Stimulated activated naive B cell treated with anti-CD40 and anti-IgM and Interleukin-4, amounts not matched to agents 10 μg/mL and 1 μg/mL and 100 μg/mL, for 72 hours (primary cell): ENCODE measurements around the gene SYTL2.
A peak's percentile ranks its signal among the peaks of the same experiment; 100 is the strongest.
"Not testable (repeated sequence)": the region's sequence is repeated elsewhere in the genome, so short reads cannot be mapped to it uniquely, and the experiment has no call there.

Experiments used
- ATAC-seq, 2 donors: fragments of 150-1000 bp; cut with Tn5 transposase; replicated peaks; 2 replicates each; pipeline ENCODE4 v1.10.0; 2021; ENCODE audit warnings: moderate library complexity in 1 of 2
- DNase-seq: peaks from one replicate; pipeline ENCODE4 v3.0.0; 2021
- H3K27ac Mint-ChIP-seq: one replicate; pipeline ENCODE4 v1.8.0; 2022; ENCODE audit warnings: mild to moderate bottlenecking, mixed read lengths
- H3K27me3 Mint-ChIP-seq, 2 donors: one replicate each; pipeline ENCODE4 v1.8.0; 2022; ENCODE audit warnings: mixed read lengths in 2 of 2
- H3K36me3 Mint-ChIP-seq, 2 donors: one replicate each; pipeline ENCODE4 v1.8.0; 2022; ENCODE audit warnings: mixed read lengths in 2 of 2, mild to moderate bottlenecking in 1 of 2
- H3K4me1 Mint-ChIP-seq, 2 donors: one replicate each; pipeline ENCODE4 v1.8.0; 2022; ENCODE audit warnings: mixed read lengths in 2 of 2, mild to moderate bottlenecking in 1 of 2
- H3K4me3 Mint-ChIP-seq, 2 donors: one replicate each; pipeline ENCODE4 v1.8.0; 2022; ENCODE audit warnings: mild to moderate bottlenecking in 2 of 2, mixed read lengths in 2 of 2, moderate library complexity in 1 of 2
- H3K9me3 Mint-ChIP-seq, 2 donors: one replicate each; pipeline ENCODE4 v1.8.0; 2022; ENCODE audit warnings: mixed read lengths in 2 of 2, mild to moderate bottlenecking in 1 of 2

SYTL2 gene, protein sequence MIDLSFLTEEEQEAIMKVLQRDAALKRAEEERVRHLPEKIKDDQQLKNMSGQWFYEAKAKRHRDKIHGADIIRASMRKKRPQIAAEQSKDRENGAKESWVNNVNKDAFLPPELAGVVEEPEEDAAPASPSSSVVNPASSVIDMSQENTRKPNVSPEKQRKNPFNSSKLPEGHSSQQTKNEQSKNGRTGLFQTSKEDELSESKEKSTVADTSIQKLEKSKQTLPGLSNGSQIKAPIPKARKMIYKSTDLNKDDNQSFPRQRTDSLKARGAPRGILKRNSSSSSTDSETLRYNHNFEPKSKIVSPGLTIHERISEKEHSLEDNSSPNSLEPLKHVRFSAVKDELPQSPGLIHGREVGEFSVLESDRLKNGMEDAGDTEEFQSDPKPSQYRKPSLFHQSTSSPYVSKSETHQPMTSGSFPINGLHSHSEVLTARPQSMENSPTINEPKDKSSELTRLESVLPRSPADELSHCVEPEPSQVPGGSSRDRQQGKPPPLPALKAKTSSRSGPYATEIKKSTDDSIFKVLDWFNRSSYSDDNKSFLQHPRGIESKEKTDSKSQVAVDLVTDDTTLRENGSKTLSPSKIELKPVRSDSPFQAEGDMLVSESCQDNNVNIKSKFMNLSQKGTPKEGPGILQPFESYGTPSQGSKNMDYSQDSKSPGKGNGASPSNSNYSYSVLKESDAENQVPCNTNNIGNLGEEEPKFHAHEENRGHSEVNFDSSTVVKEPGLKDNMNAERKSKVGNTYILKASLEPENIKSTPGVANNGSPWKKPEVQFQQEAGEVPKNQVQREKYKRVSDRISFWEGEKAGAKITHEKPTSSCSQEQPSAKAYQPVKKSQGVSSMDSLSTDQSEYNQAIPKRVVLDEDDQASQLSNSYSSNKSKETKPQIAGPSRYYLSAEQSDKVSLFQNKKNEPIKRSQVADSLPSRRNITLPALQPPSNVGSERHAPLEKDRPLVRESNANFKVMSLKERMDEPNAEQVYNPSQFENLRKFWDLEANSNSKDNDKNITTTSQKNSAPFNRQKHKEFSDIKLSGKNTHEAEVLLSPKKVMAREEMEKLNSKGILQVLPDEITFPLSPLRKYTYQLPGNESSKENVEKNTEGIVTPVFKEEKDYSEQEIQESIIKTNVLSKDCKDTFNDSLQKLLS (N-terminal part only)

DNA sequence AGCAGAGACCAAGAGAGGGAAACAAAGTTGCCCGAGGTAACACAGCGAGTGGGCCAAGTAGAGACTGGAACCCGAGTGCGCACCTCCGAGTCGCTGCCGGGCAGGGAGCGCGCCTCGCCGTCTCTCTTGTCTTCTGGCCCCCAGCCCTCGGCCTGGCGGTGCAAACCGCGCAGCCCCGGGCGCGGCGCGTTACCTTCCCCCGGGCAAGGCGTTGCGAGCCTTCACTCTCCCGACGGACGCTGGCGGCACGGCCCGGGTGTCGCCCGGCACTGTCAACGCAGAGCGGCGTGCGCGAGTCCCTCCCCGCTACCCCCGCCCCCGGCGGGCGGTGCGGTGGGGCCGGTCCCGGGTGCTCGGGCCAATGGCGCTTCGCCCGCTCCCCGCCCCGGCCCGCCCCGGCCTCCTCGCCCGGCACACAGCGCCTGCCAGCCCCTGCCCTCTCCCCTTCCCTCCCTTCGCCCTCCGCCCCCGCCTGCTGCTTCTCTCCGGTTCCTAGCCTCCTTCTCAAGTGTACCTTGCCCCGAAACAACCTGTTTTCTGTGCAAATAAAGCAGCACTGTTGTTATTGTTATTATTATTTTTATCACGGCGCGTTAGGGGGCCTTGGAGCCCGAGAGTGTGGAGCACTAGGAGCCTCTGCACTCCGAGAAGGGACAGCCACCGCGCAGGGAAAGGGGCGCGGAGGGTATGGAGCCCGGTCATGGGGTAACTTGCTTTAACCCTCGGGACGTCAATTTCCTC lies at the start of gene SYTL2:
Gene SYTL2 (minus strand): TSS at position 271 of the 741 bp plus-strand sequence. CDS start 53,416 bp downstream, outside the sequence.
- Mint-ChIP-seq H3K27me3 (peaks cover 12 to 25% of the 10 kb centered on the region in 2 donors), H3K9me3 (no peaks in the 10 kb centered on the region), H3K4me1 (peaks cover 10 to 19% of the 10 kb centered on the region in 2 donors), H3K4me3 (peak within 1 kb of the TSS; percentile 76 to 78), H3K27ac (peak within 1 kb of the TSS; percentile 40), H3K36me3 (no peaks in the 10 kb centered on the region)
- ATAC-seq (peak; percentile 93 to 95), DNase-seq (peak; percentile 38)

DNA sequence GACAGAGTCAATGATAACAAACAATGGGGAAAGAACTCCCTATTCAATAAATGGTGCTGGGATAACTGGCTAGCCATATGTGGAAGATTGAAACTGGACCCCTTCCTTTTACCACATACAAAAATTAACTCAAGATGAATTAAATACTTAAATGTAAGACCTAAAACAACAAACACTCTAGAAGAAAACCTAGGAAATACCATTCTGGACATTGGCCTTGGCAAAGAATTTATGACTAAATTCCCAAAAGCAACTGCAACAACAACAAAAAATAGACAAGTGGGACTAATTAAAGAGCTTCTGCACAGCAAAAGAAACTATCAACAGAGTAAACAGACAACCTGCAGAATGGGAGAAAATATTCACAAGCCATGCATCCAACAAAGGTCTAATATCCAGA lies 48.6 kb upstream of the SYTL2 start:
- ATAC-seq, H3K4me3 Mint-ChIP-seq, H3K27ac Mint-ChIP-seq, H3K4me1 Mint-ChIP-seq, DNase-seq, H3K36me3 Mint-ChIP-seq, H3K9me3 Mint-ChIP-seq: not testable (repeated sequence)
- H3K27me3 Mint-ChIP-seq: peaks cover 8 to 12% of the 10 kb centered on the region in 2 donors

DNA sequence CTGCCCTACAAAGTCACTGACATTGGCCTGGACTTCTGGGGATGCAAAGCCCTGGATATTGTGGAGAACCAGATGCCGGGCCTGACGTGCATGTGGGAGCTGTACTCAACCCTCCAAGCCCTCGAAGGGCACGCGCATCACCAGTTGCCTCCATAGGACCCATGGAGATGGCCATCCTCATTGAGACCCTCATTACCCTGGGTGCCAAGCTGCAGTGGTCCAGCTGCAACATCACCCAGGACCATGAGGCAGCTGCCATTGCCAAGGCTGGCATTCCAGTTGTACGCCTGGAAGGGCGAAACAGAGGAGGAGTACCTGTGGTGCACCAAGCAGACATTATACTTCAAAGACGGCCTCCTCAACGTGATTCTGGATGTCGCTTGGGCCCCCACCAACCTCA lies 46.2 kb upstream of the SYTL2 start:
- H3K9me3 Mint-ChIP-seq: no peaks in the 10 kb centered on the region
- no peak overlapping the region for H3K4me3 Mint-ChIP-seq
- peaks cover 8 to 12% of the 10 kb centered on the region in 2 donors for H3K27me3 Mint-ChIP-seq
- no peak overlapping the region for H3K27ac Mint-ChIP-seq
- peaks cover 4% of the 10 kb centered on the region in 2 donors for H3K4me1 Mint-ChIP-seq
- H3K36me3 Mint-ChIP-seq: peaks cover 0 to 3% of the 10 kb centered on the region in 2 donors
- DNase-seq: no peak
- ATAC-seq: no peak

DNA sequence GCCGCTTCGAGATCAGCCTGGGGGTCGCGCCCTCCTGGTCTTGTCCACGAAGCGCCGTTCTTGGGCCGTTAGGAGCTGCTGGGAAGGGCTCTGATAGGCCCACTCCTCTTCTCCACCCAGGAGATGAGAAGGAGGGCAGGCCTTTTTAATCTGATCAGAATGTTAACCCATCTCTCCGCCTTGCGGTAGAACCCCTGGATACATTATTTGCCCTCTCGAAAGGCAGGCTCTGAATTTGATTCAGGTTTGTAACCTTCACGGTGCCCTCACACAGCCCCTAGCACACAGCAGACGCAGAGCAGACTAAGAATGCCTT lies 44.4 kb upstream of the SYTL2 start, which contains the start of gene CCDC83:
Gene CCDC83 (plus strand): TSS at position 43 of the 316 bp plus-strand sequence. CDS start 9,741 bp downstream, outside the sequence.
- peaks cover 8 to 12% of the 10 kb centered on the region in 2 donors for H3K27me3 Mint-ChIP-seq
- no peak for DNase-seq
- peaks cover 4% of the 10 kb centered on the region in 2 donors for H3K4me1 Mint-ChIP-seq
- ATAC-seq: no peak
- H3K36me3 Mint-ChIP-seq: peaks cover under 1 to 3% of the 10 kb centered on the region in 2 donors
- H3K4me3 Mint-ChIP-seq: peak within 1 kb of the TSS; percentile 87 to 93
- H3K9me3 Mint-ChIP-seq: no peaks in the 10 kb centered on the region
- peak within 1 kb of the TSS; percentile 90 for H3K27ac Mint-ChIP-seq

DNA sequence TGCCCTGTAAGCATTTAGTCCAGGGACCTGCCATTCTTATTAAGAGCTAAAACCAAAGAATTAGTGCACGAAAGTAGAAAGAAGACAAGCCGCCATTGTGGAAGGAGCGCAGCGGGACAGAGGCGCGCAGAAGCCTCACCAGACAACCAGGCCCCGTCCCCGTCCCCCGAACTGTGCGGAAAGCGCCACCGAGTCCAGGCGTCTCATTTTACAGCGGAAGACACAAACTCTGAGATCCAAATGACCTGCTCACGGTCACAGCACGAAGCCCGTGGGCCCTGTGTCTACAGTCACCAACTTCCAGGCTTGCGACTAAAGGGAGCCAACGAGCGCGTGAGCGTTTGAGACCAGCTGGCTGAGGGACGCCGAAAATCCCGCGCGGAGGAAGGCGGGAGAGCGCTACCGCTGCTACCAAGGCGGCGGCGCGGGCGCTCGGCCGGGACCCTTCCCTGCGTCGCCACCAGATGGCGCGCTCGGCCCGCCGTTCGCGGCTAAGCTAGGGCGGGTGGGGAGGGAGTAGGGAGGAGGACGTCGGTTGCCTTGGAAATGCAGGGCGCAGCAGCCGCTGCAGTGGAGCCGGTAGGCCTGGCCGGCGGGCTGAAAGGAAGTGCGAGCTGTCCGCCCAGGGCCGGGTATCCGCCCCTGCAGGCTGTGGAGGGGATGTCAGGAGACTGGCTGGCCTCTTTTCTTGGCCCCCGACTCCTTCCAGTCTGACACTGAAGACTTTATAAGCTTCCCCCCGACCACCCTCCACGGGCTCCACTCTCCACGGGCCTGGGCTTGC lies 43.8 kb upstream of the SYTL2 start:
- peaks cover 0 to 2% of the 10 kb centered on the region in 2 donors for H3K9me3 Mint-ChIP-seq
- H3K27ac Mint-ChIP-seq: peak overlapping the region; percentile 90
- H3K36me3 Mint-ChIP-seq: peaks cover 4 to 5% of the 10 kb centered on the region in 2 donors
- peak; percentile 97 to 99 for ATAC-seq
- DNase-seq: peak; percentile 88
- peaks cover 7 to 12% of the 10 kb centered on the region in 2 donors for H3K27me3 Mint-ChIP-seq
- peaks cover 4% of the 10 kb centered on the region in 2 donors for H3K4me1 Mint-ChIP-seq
- H3K4me3 Mint-ChIP-seq: peak overlapping the region; percentile 87 to 93

DNA sequence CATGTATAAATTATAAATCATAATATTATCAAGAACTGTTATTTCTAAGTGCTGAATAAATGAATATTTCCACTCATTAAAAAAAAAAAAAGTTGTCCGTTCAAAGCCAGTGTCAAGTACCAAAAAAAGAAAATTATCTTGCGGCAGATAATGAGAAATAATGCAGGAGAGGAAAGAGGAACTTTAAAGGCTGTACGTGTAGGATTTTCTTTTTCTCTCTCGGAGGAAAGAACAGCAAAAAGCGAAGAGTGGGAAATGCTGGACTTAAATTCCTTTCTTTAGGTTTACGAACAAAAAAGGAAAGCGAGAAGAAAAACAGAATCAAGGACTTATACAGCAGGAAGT lies 43.2 kb upstream of the SYTL2 start:
- peak overlapping the region; percentile 87 to 93 for H3K4me3 Mint-ChIP-seq
- H3K27ac Mint-ChIP-seq: peak overlapping the region; percentile 90
- H3K9me3 Mint-ChIP-seq: peaks cover 0 to 2% of the 10 kb centered on the region in 2 donors
- no peak for DNase-seq
- H3K36me3 Mint-ChIP-seq: peaks cover 4 to 5% of the 10 kb centered on the region in 2 donors
- ATAC-seq: no peak
- H3K4me1 Mint-ChIP-seq: peaks cover 4% of the 10 kb centered on the region in 2 donors
- H3K27me3 Mint-ChIP-seq: peaks cover 2 to 9% of the 10 kb centered on the region in 2 donors

DNA sequence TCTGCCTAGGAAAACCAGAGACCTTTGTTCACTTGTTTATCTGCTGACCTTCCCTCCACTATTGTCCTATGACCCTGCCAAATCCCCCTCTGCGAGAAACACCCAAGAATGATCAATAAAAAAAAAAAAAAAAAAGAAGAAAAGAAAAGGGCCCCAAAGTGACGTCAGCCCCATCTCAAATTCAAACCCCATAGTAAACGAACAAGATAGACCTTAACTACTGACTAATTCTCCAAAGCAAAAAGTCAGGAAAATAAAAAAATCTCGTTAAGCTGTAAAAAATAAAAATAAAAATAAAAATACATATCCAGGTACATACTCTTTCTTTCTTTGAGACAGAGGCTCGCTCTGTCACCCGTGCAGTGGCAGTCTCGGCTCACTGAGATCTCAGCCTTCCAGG lies 42.6 kb upstream of the SYTL2 start:
- not testable (repeated sequence) for DNase-seq, H3K27ac Mint-ChIP-seq, ATAC-seq, H3K4me1 Mint-ChIP-seq, H3K27me3 Mint-ChIP-seq, H3K9me3 Mint-ChIP-seq, H3K4me3 Mint-ChIP-seq, H3K36me3 Mint-ChIP-seq

DNA sequence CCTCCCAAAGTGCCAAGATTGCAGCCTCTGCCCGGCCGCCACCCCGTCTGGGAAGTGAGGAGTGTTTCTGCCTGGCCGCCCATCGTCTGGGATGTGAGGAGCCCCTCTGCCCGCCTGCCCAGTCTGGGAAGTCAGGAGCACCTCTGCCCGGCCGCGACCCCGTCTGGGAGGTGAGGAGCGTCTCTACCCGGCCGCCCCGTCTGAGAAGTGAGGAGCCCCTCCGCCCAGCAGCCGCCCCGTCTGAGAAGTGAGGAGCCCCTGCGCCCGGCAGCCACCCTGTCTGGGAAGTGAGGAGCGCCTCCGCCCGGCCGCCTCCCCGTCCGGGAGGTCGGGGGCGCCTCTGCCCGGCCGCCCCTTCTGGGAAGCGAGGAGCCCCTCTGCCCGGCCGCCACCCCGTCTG lies 41.8 kb upstream of the SYTL2 start:
- not testable (repeated sequence) for H3K4me3 Mint-ChIP-seq, H3K9me3 Mint-ChIP-seq, DNase-seq, H3K27me3 Mint-ChIP-seq, H3K4me1 Mint-ChIP-seq, H3K36me3 Mint-ChIP-seq, H3K27ac Mint-ChIP-seq, ATAC-seq

DNA sequence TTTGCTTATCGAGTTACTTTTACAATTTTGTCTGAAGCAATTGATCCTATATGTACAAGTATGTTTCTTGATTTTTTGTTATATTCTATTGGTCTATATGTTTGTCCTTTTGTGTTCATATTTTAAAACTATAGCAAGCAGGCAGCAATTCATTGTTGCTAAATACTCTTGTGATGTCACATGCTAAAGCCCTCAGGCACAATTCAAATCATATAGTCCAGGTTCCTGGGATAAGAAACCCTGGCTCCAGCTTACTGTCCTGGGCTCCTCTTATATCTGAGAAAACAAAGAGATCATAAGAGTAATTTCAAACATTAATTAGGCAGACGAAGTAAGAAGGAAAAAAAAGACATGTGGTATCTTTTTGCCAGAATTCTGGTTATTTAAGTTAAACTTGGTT lies 37.6 kb upstream of the SYTL2 start:
- no peak overlapping the region for H3K4me3 Mint-ChIP-seq
- no peak for ATAC-seq
- no peak for DNase-seq
- peaks cover 0 to 4% of the 10 kb centered on the region in 2 donors for H3K9me3 Mint-ChIP-seq
- no peak overlapping the region for H3K27ac Mint-ChIP-seq
- H3K4me1 Mint-ChIP-seq: no peaks in the 10 kb centered on the region
- H3K36me3 Mint-ChIP-seq: peaks cover 4 to 5% of the 10 kb centered on the region in 2 donors
- no peaks in the 10 kb centered on the region for H3K27me3 Mint-ChIP-seq

DNA sequence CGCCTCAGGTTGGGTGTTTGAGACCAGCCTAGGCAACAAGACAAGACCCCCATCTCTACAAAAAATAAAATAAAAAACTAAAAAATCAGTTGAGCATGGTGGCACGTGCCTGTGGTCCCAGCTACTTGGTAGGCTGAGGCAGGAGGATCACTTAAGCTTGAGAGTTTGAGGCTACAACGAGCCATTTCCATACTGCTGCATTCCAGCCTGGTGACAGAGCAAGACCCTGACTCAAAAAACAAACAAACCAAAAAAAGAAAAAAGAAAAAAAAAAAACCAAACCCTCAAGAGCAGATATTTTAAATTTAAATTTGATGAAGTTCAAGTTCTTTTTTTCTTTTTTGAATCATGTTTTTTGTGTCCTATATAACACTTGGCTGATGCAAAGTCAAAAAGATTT lies 37.1 kb upstream of the SYTL2 start:
- Mint-ChIP-seq H3K9me3 (peaks cover 0 to 4% of the 10 kb centered on the region in 2 donors), H3K36me3 (peaks cover 4 to 5% of the 10 kb centered on the region in 2 donors), H3K27ac (no peak overlapping the region), H3K4me1 (no peaks in the 10 kb centered on the region), H3K4me3 (no peak overlapping the region), H3K27me3 (no peaks in the 10 kb centered on the region)
- no peak for DNase-seq
- no peak for ATAC-seq

DNA sequence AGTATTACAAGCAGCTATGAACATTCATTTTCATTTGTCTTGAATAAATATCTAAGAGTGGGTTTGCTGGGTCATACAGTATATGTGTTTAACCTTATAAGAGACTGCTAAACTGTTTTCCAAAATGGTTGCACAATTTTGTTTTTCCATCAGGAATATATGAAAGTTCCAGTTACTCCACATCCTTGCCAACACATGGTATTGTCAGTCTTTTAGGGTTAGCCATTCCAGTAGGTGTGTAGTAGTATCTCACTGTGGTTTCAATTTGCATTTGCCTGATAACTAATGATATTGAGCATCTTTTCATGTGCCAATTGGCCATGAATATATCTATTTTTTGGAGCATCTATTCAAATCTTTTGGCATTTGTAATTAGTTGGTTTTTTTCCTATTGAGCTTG lies 36.5 kb upstream of the SYTL2 start:
- Mint-ChIP-seq H3K9me3 (peaks cover 0 to 4% of the 10 kb centered on the region in 2 donors), H3K4me1 (no peaks in the 10 kb centered on the region), H3K36me3 (peaks cover 4% of the 10 kb centered on the region in 2 donors), H3K4me3 (no peak overlapping the region), H3K27me3 (no peaks in the 10 kb centered on the region), H3K27ac (no peak overlapping the region)
- DNase-seq: no peak
- ATAC-seq: no peak

DNA sequence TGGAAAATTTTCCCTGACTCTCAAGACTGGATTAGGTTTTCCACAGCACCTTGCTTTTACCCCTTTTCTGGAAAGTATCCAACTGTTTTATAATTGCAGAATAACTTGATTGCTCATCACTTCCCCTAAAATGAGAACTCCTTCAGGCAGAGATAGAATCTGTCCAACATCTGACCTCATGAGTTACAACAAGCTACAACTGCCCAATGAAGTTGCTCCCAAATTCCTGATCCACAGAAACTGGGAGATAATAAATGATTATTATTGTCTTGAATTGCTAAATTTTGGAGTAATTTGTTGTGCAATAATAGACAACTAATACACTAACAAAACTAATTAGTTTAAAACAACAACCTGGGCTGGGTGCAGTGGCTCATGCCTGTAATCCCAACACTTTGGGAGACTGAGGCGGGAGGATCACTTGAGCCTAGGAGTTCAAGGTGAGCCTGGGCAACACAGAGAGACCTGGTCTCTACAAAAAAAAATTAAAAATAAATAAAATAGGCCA lies 34.2 kb upstream of the SYTL2 start:
- Mint-ChIP-seq H3K36me3 (peaks cover 1 to 2% of the 10 kb centered on the region in 2 donors), H3K4me1 (no peaks in the 10 kb centered on the region), H3K9me3 (peaks cover 0 to 4% of the 10 kb centered on the region in 2 donors), H3K4me3 (no peak overlapping the region), H3K27me3 (no peaks in the 10 kb centered on the region), H3K27ac (no peak overlapping the region)
- no peak for DNase-seq
- ATAC-seq: no peak
